ENCODE results near the gene FN1. TPM values are rescaled to one million over a fixed set of nuclear protein-coding genes. Genes with fewer than 3 reads are reported as not detected.
A peak's percentile ranks its signal among the peaks of the same experiment; 100 is the strongest.

The FN1 gene
- total RNA-seq, 1 experiment from 2014 or later: 133 TPM

GRCh38 chr2:215394102-215394805, 41.6 kb downstream of the FN1 start:
- CTCF ChIA-PET: no interaction called here
- no peak for DNase-seq
- Mint-ChIP-seq H3K9me3 (ENCODE audit: low read depth, unreplicated experiment) (no peaks in the 10 kb centered on the region), H3K4me3 (ENCODE audit: low read depth, unreplicated experiment) (no peak overlapping the region), H3K36me3 (ENCODE audit: insufficient read depth, unreplicated experiment) (peaks cover 14% of the 10 kb centered on the region), H3K27me3 (ENCODE audit: unreplicated experiment) (no peaks in the 10 kb centered on the region), H3K4me1 (ENCODE audit: low read depth, unreplicated experiment) (peaks cover 24% of the 10 kb centered on the region), H3K27ac (ENCODE audit: unreplicated experiment) (no peak overlapping the region)
- TF ChIP-seq CTCF (IDR thresholded peaks at IDR 0.05; ENCODE audit: unreplicated experiment): no peak
- intact Hi-C loops (cut with micrococcal nuclease; ENCODE audit: unreplicated experiment): no loop called here
- BruUV-seq (replicated peaks): no TSS peak

GRCh38 chr2:215392687-215393270, 43.1 kb downstream of the FN1 start:
- peaks cover 14% of the 10 kb centered on the region for H3K36me3 Mint-ChIP-seq (ENCODE audit: insufficient read depth, unreplicated experiment)
- no peak overlapping the region for H3K27ac Mint-ChIP-seq (ENCODE audit: unreplicated experiment)
- H3K27me3 Mint-ChIP-seq (ENCODE audit: unreplicated experiment): no peaks in the 10 kb centered on the region
- H3K4me3 Mint-ChIP-seq (ENCODE audit: low read depth, unreplicated experiment): no peak overlapping the region
- H3K4me1 Mint-ChIP-seq (ENCODE audit: low read depth, unreplicated experiment): peaks cover 13% of the 10 kb centered on the region
- no peaks in the 10 kb centered on the region for H3K9me3 Mint-ChIP-seq (ENCODE audit: low read depth, unreplicated experiment)
- BruUV-seq (replicated peaks): no TSS peak
- no peak for DNase-seq
- intact Hi-C loops (cut with micrococcal nuclease; ENCODE audit: unreplicated experiment): no loop called here
- no peak for TF ChIP-seq CTCF (IDR thresholded peaks at IDR 0.05; ENCODE audit: unreplicated experiment)
- CTCF ChIA-PET: no interaction called here

GRCh38 chr2:215392164-215392563, 43.7 kb downstream of the FN1 start:
- no TSS peak for BruUV-seq (replicated peaks)
- Mint-ChIP-seq H3K27me3 (ENCODE audit: unreplicated experiment) (no peaks in the 10 kb centered on the region), H3K27ac (ENCODE audit: unreplicated experiment) (no peak overlapping the region), H3K36me3 (ENCODE audit: insufficient read depth, unreplicated experiment) (peaks cover 14% of the 10 kb centered on the region), H3K9me3 (ENCODE audit: low read depth, unreplicated experiment) (no peaks in the 10 kb centered on the region), H3K4me1 (ENCODE audit: low read depth, unreplicated experiment) (peaks cover 10% of the 10 kb centered on the region), H3K4me3 (ENCODE audit: low read depth, unreplicated experiment) (no peak overlapping the region)
- no peak for TF ChIP-seq CTCF (IDR thresholded peaks at IDR 0.05; ENCODE audit: unreplicated experiment)
- intact Hi-C loops (cut with micrococcal nuclease; ENCODE audit: unreplicated experiment): no loop called here
- no peak for DNase-seq
- CTCF ChIA-PET: no interaction called here

GRCh38 chr2:215391531-215391930, 44.3 kb downstream of the FN1 start:
- Mint-ChIP-seq H3K36me3 (ENCODE audit: insufficient read depth, unreplicated experiment) (peaks cover 14% of the 10 kb centered on the region), H3K4me1 (ENCODE audit: low read depth, unreplicated experiment) (peaks cover 10% of the 10 kb centered on the region), H3K27me3 (ENCODE audit: unreplicated experiment) (no peaks in the 10 kb centered on the region), H3K9me3 (ENCODE audit: low read depth, unreplicated experiment) (no peaks in the 10 kb centered on the region), H3K4me3 (ENCODE audit: low read depth, unreplicated experiment) (no peak overlapping the region), H3K27ac (ENCODE audit: unreplicated experiment) (peak overlapping the region; percentile 38)
- peak; percentile 70 for DNase-seq
- no peak for TF ChIP-seq CTCF (IDR thresholded peaks at IDR 0.05; ENCODE audit: unreplicated experiment)
- CTCF ChIA-PET: interaction anchor here (0.9 to 1.0 kb wide), 2 partner anchors 18 to 19 kb away, joined by 3 to 4 read pairs; no protein-coding TSS in a partner anchor
- intact Hi-C loops (cut with micrococcal nuclease; ENCODE audit: unreplicated experiment): no loop called here
- no TSS peak for BruUV-seq (replicated peaks)
